Transverse colon (tissue), 4 donors: ENCODE data around the gene XIST. TPM values are rescaled to one million over a fixed set of nuclear protein-coding genes. Genes with fewer than 3 reads are reported as not detected.
A peak's percentile ranks its signal among the peaks of the same experiment; 100 is the strongest.

Experiments
- DNase-seq: peaks from one replicate; pipeline ENCODE4 v3.0.0-alpha.2; 2019
- H3K27ac ChIP-seq, 4 donors: fragments of 200-600 bp; sonication (generic); 2 replicates each; pipeline ENCODE4 v1.5.1; 2016 to 2018; ENCODE audit warnings: inconsistent platforms in 4 of 4
- H3K27me3 ChIP-seq: fragments of 200-600 bp; sonication (generic); 2 replicates; pipeline ENCODE4 v1.5.1; 2017; ENCODE audit warnings: inconsistent platforms
- H3K36me3 ChIP-seq, 4 donors: fragments of 200-600 bp; sonication (generic); 2 replicates each; pipeline ENCODE4 v1.5.1; 2017 to 2019; ENCODE audit warnings: inconsistent platforms in 4 of 4
- H3K4me1 ChIP-seq, 4 donors: fragments of 200-600 bp; sonication (generic); 2 replicates each; pipeline ENCODE4 v1.5.1; 2017 to 2020; ENCODE audit warnings: inconsistent platforms in 4 of 4
- H3K4me3 ChIP-seq, 4 donors: fragments of 200-600 bp; sonication (generic); 1 replicate in 1 of 4; 2 replicates in 3 of 4; pipeline versions ENCODE4 v1.5.1 to v1.6.1; 2017 to 2019; ENCODE audit warnings: inconsistent platforms in 4 of 4
- H3K9me3 ChIP-seq, 2 donors: fragments of 200-600 bp; sonication (generic); 2 replicates each; pipeline ENCODE4 v1.5.1; 2017 to 2019; ENCODE audit warnings: inconsistent platforms in 2 of 2
- EP300 ChIP-seq: sonication (generic); formaldehyde crosslinking; IDR thresholded peaks from one replicate; pipeline ENCODE4 v1.6.1; 2017; ENCODE audit warnings: antibody characterized with exemption, low read depth
- POLR2A ChIP-seq: fragments of 450-650 bp; IDR thresholded peaks from one replicate; pipeline ENCODE4 v1.6.1; 2016; ENCODE audit warnings: antibody characterized with exemption, mild to moderate bottlenecking, moderate library complexity
- POLR2AphosphoS5 ChIP-seq, 3 donors: sonication (generic); formaldehyde crosslinking; IDR thresholded peaks; one replicate each; pipeline ENCODE4 v1.6.1; 2016; ENCODE audit warnings: antibody characterized with exemption in 3 of 3
- WGBS, 2 donors: methylation state at CpG; one replicate each; pipeline ENCODE4 v1.1.5; 2018; ENCODE audit warnings: low coverage in 1 of 2; 5-methylcytosine and 5-hydroxymethylcytosine counted together
- in situ Hi-C, 4 donors: fragments of 200-750 bp; cut with MboI; loops; one replicate each; pipeline versions ENCODE4 v1.15.0 to v1.15.1; 2017; ENCODE audit warnings: low sequenced_read_pairs in 3 of 4, low pct_ligation_motif_present in 1 of 4, low pct_unique_long_range_greater_than_20kb in 1 of 4
- intact Hi-C: fragments of 100-400 bp; cut with DNase I; formaldehyde crosslinking; loops from one replicate; pipeline ENCODE4 v1.15.1; 2023; ENCODE audit warnings: low total_unique reads
- total RNA-seq, 4 donors: library from RNA; depleted of rRNA; stranded (reverse); fragments of >200 nt; gene quantifications; one replicate each; pipeline ENCODE4 v1.1.0, GENCODE V29; 2016
- TF ChIP-seq, protein P1 (sequence below), 5 experiments: fragments of 200-600 bp in 3 of 5; fragments of 450-650 bp in 2 of 5; sonication (generic) in 3 of 5; IDR thresholded peaks; 1 replicate in 2 of 5; 2 replicates in 3 of 5; pipeline ENCODE4 v1.5.1; 2016 to 2017; ENCODE audit warnings: antibody characterized with exemption in 5 of 5, inconsistent platforms in 3 of 5, mild to moderate bottlenecking in 2 of 5, moderate library complexity in 1 of 5

The XIST gene
- total RNA-seq, 4 donors from 2014 or later: 0.27 to 709 (median 242) TPM

DNA sequence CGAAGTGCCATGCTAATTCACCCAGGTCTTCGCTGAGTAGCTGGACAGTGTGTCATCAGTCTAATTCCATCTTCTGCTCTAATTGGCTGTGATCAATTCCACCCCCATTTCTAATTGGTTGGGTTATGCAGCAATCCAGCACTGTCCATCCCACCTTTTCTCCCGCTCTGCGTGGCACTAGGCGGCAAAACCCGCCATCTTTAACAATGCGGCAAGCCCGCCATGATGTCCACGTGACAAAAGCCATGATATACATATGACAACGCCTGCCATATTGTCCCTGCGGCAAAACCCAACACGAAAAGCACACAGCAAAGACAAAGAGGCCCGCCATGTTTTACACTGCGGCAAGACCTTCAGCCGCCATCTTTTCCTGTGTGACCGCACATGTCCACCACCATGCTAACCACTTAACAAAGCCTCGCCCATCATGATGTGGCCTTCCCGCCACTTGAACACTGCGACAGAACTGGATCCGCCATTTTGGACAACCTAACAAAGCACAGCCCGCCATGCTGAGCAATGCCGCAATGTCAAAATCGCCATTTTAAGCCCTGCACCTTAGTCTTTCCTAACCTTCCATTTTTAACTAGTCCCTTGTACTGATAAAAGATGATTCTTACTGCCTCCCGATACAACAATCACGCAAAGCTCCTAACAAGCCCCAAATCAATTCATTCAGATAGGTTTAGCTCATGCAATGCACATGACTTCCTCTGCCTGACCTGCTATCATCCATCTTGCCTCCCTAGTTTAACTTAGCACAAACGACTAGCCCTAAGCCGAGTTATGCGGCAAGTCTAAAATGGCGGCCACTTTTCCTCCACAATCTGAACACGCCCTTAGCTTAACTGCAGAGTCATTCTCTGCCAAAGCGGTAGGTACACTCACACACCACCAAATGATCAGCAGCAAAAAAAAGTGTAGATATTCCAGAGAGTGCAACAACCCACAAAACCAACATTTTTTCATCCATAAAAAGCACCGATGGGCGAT, 1.2 kb downstream of the XIST start:
- 54% methylated on average over 33 of the region's 33 CpGs; no CpG with 5 or more reads in 1 of the 2 donors for WGBS, 2 donors
- H3K4me1 ChIP-seq: peaks cover 0 to 4% (median 0%) of the 10 kb centered on the region in 4 donors
- H3K27me3 ChIP-seq: no peaks in the 10 kb centered on the region
- H3K9me3 ChIP-seq: no peaks in the 10 kb centered on the region
- DNase-seq: peak; percentile 90
- H3K4me3 ChIP-seq: peak overlapping the region in 2 of 4 donors; percentile 39 to 43
- H3K36me3 ChIP-seq: no peaks in the 10 kb centered on the region
- intact Hi-C loops (loop anchor here (10.0 kb wide), 1 partner anchor 493 kb away; no protein-coding TSS in a partner anchor), in situ Hi-C loops (loop anchor here (5.0 to 25.0 kb wide), 8 partner anchors 163 to 711 kb away; no protein-coding TSS in a partner anchor)
- H3K27ac ChIP-seq: peak overlapping the region in 2 of 4 donors; percentile 80 to 86
- TF ChIP-seq EP300: no peak
- no peak for TF ChIP-seq POLR2A
- TF ChIP-seq POLR2AphosphoS5 (IDR thresholded peaks at IDR 0.05): peak in 2 of 3 donors; percentile 31 to 61
- TF ChIP-seq, protein P1, sequence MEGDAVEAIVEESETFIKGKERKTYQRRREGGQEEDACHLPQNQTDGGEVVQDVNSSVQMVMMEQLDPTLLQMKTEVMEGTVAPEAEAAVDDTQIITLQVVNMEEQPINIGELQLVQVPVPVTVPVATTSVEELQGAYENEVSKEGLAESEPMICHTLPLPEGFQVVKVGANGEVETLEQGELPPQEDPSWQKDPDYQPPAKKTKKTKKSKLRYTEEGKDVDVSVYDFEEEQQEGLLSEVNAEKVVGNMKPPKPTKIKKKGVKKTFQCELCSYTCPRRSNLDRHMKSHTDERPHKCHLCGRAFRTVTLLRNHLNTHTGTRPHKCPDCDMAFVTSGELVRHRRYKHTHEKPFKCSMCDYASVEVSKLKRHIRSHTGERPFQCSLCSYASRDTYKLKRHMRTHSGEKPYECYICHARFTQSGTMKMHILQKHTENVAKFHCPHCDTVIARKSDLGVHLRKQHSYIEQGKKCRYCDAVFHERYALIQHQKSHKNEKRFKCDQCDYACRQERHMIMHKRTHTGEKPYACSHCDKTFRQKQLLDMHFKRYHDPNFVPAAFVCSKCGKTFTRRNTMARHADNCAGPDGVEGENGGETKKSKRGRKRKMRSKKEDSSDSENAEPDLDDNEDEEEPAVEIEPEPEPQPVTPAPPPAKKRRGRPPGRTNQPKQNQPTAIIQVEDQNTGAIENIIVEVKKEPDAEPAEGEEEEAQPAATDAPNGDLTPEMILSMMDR (IDR thresholded peaks at IDR 0.05): no peak

DNA sequence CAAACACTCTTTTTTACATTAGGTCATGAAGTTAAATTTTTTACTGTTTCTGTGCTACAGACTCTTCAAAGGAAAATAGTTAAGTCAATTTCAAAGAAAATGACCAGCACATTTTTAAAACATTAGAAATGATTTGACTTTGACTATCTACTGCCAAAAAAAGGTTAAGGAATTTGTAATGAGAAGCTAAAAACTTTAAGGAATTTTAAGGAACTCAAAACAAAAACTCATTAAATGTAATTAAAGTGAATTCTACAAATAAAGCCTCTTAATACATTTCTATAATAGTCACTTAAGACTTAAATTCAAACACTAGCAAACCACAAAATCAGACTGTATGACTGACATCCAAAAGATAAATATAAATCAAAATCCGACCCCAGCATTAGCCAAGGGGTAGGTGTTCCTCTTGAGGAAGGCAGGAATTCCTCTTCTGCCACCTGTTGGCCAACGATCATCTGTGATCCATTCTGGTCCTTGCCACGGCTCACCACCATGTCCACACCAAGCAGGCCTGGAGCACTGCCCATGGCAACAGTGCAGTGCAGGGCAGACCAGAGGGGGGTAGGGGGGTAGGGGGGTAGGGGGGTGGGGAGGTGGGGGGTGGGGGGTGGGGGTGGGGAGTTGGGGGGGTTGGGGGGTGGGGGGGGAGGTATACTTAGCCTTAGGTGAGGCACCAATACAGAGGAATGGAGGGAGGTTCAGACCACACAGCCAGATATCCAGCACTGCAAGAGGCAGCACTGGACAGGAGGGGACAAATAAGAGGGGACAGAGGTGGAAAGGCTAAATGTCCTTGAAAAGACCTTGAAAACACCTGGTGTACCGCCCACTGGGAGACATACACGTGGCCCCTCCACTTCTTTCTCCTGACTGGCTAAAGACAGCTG, 2.1 kb downstream of the XIST start:
- Histone ChIP-seq H3K4me1 (peaks cover 0 to 10% (median 0%) of the 10 kb centered on the region in 4 donors), H3K27me3 (no peaks in the 10 kb centered on the region), H3K27ac (peak overlapping the region in 1 of 4 donors; percentile 71), H3K36me3 (no peaks in the 10 kb centered on the region), H3K4me3 (peak overlapping the region in 1 of 4 donors; percentile 17), H3K9me3 (no peaks in the 10 kb centered on the region)
- in situ Hi-C loops: loop anchor here (5.0 to 25.0 kb wide), 8 partner anchors 164 to 712 kb away; no protein-coding TSS in a partner anchor
- no peak for TF ChIP-seq POLR2A
- no peak for TF ChIP-seq EP300
- no peak for TF ChIP-seq POLR2AphosphoS5 (IDR thresholded peaks at IDR 0.05)
- DNase-seq: peak; percentile 46
- WGBS, 2 donors: 35% methylated on average over 3 of the region's 5 CpGs; no CpG with 5 or more reads in 1 of the 2 donors
- intact Hi-C loops: loop anchor here (10.0 kb wide), 1 partner anchor 494 kb away; no protein-coding TSS in a partner anchor

DNA sequence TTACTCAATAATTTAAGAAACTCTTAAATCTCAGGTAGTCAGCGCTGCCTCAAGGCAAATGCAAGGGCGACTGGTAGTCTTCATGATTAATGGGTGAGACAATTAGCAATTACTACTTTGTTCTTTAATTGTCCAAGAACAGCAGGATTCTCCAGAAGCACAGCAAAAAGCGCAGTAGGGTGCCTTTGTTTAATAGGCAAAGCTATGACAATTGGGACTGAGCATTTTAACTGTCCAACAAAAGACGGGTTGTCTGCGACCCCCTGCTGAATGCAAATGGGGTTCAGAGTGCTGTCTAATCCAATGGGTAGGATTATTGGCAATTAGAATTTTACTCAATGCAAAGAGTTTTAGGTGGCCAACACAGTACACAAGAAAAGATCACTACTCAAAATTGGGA, 3.4 kb downstream of the XIST start:
- TF ChIP-seq, protein P1 (IDR thresholded peaks at IDR 0.05): no peak
- TF ChIP-seq POLR2AphosphoS5 (IDR thresholded peaks at IDR 0.05): no peak
- TF ChIP-seq POLR2A: no peak
- TF ChIP-seq EP300: no peak
- Histone ChIP-seq H3K4me1 (peaks cover 0 to 10% (median 0%) of the 10 kb centered on the region in 4 donors), H3K27me3 (no peaks in the 10 kb centered on the region), H3K9me3 (no peaks in the 10 kb centered on the region), H3K4me3 (peak overlapping the region in 1 of 4 donors; percentile 15), H3K36me3 (no peaks in the 10 kb centered on the region), H3K27ac (no peak overlapping the region)
- DNase-seq: no peak
- in situ Hi-C loops (no loop called here), intact Hi-C loops (no loop called here)
- WGBS, 2 donors: 55% methylated on average over 5 of the region's 5 CpGs; no CpG with 5 or more reads in 1 of the 2 donors

DNA sequence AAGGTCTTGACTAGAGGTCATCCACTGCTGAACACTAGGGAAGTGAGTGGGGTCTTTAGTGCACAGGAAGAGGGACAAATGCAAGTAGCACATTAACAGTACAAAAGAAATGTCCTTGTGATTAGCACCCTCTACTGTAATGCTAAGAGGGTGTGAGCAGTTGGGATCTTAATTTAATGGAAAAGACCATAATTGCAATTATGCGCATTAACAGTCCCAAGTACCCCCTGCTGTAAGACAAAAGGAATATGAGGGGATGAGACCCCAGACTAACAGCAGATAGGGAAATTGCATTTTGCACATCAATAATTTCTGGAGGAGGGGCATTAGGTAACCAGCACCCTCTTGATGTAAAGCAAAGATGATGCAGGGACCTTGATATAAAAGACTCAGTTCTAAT, 4.5 kb downstream of the XIST start:
- in situ Hi-C loops: no loop called here
- intact Hi-C loops: no loop called here
- Histone ChIP-seq H3K27ac (no peak overlapping the region), H3K4me1 (peaks cover 0 to 10% (median 0%) of the 10 kb centered on the region in 4 donors), H3K9me3 (no peaks in the 10 kb centered on the region), H3K4me3 (no peak overlapping the region), H3K27me3 (no peaks in the 10 kb centered on the region), H3K36me3 (no peaks in the 10 kb centered on the region)
- TF ChIP-seq POLR2AphosphoS5 (IDR thresholded peaks at IDR 0.05): no peak
- DNase-seq: no peak
- WGBS, 2 donors: 94 to 100% methylated on average over 1 of the region's 1 CpG
